Activated naive CD8-positive, alpha-beta T cell treated with anti-CD3 and anti-CD28 coated beads for 36 hours (primary cell): Measurements from ENCODE around the gene HOXB6. TPM values are rescaled to one million over a fixed set of nuclear protein-coding genes. Genes with fewer than 3 reads are reported as not detected.

Source experiments
- DNase-seq: peaks from one replicate; pipeline ENCODE4 v3.0.0; 2021
- H3K27ac Mint-ChIP-seq: one replicate; pipeline ENCODE4 v1.8.0; 2022; ENCODE audit warnings: mild to moderate bottlenecking, moderate library complexity, mixed read lengths
- H3K27me3 Mint-ChIP-seq: one replicate; pipeline ENCODE4 v1.8.0; 2022; ENCODE audit warnings: mild to moderate bottlenecking, mixed read lengths
- H3K36me3 Mint-ChIP-seq: one replicate; pipeline ENCODE4 v1.8.0; 2021; ENCODE audit warnings: mild to moderate bottlenecking, mixed read lengths
- H3K4me1 Mint-ChIP-seq: one replicate; pipeline ENCODE4 v1.8.0; 2021; ENCODE audit warnings: mixed read lengths
- H3K4me3 Mint-ChIP-seq: one replicate; pipeline ENCODE4 v1.8.0; 2022; ENCODE audit warnings: mild to moderate bottlenecking, moderate library complexity, mixed read lengths
- H3K9me3 Mint-ChIP-seq: one replicate; pipeline ENCODE4 v1.8.0; 2022; ENCODE audit warnings: mixed read lengths
- total RNA-seq, 2 experiments: library from RNA; stranded (reverse); gene quantifications; one replicate each; pipeline ENCODE4 v1.2.3, GENCODE V29; 2021

HOXB6 gene
- total RNA-seq, 2 experiments from 2014 or later, result not detected

- H3K4me1 Mint-ChIP-seq, result peaks cover 24% of the 10 kb centered on the region
- no peak for DNase-seq
- H3K27ac Mint-ChIP-seq, result no peak overlapping the region
- H3K27me3 Mint-ChIP-seq, result peaks cover 97% of the 10 kb centered on the region
- no peaks in the 10 kb centered on the region for H3K9me3 Mint-ChIP-seq
- H3K36me3 Mint-ChIP-seq, result no peaks in the 10 kb centered on the region
- H3K4me3 Mint-ChIP-seq, result peak overlapping the region; percentile 4
These were observed 15.2 kb upstream of the HOXB6 start for GRCh38 chr17:48619826-48620449.

GRCh38 chr17:48618256-48618896 lies 13.6 kb upstream of the HOXB6 start:
- Mint-ChIP-seq H3K9me3 (no peaks in the 10 kb centered on the region), H3K4me1 (peaks cover 35% of the 10 kb centered on the region), H3K27ac (no peak overlapping the region), H3K4me3 (peak overlapping the region; percentile 41), H3K27me3 (peaks cover 99% of the 10 kb centered on the region), H3K36me3 (no peaks in the 10 kb centered on the region)
- DNase-seq, result peak; percentile 80

GRCh38 chr17:48617471-48618255 lies 12.9 kb upstream of the HOXB6 start:
- H3K27ac Mint-ChIP-seq, result no peak overlapping the region

GRCh38 chr17:48616717-48617470 lies 12.1 kb upstream of the HOXB6 start:
- DNase-seq, result no peak
- Mint-ChIP-seq H3K4me1 (peaks cover 44% of the 10 kb centered on the region), H3K9me3 (no peaks in the 10 kb centered on the region), H3K27ac (no peak overlapping the region), H3K36me3 (no peaks in the 10 kb centered on the region), H3K4me3 (no peak overlapping the region), H3K27me3 (peaks cover 98% of the 10 kb centered on the region)

More at GRCh38 chr17:48617471-48618255, 12.9 kb upstream of the HOXB6 start:
- Mint-ChIP-seq H3K27me3 (peaks cover 97% of the 10 kb centered on the region), H3K36me3 (no peaks in the 10 kb centered on the region), H3K4me3 (no peak overlapping the region), H3K9me3 (no peaks in the 10 kb centered on the region), H3K4me1 (peaks cover 39% of the 10 kb centered on the region)
- no peak for DNase-seq

GRCh38 chr17:48615963-48616716 lies 11.4 kb upstream of the HOXB6 start:
- no peak overlapping the region for H3K27ac Mint-ChIP-seq
- DNase-seq, result no peak
- peaks cover 51% of the 10 kb centered on the region for H3K4me1 Mint-ChIP-seq
- no peaks in the 10 kb centered on the region for H3K36me3 Mint-ChIP-seq
- H3K4me3 Mint-ChIP-seq, result no peak overlapping the region
- peaks cover 98% of the 10 kb centered on the region for H3K27me3 Mint-ChIP-seq
- no peaks in the 10 kb centered on the region for H3K9me3 Mint-ChIP-seq

GRCh38 chr17:48615047-48615962 lies 10.5 kb upstream of the HOXB6 start, which contains the start of gene HOXB8:
Gene HOXB8 (minus strand): TSS chr17:48615292. CDS start chr17:48614704, 588 bp downstream.
- H3K36me3 Mint-ChIP-seq, result no peaks in the 10 kb centered on the region
- peaks cover 55% of the 10 kb centered on the region for H3K4me1 Mint-ChIP-seq
- no peak within 1 kb of the TSS for H3K27ac Mint-ChIP-seq
- H3K9me3 Mint-ChIP-seq, result no peaks in the 10 kb centered on the region
- DNase-seq, result no peak
- H3K27me3 Mint-ChIP-seq, result peaks cover 95% of the 10 kb centered on the region
- H3K4me3 Mint-ChIP-seq, result peak within 1 kb of the TSS; percentile 40

- H3K9me3 Mint-ChIP-seq, result no peaks in the 10 kb centered on the region
- peaks cover 92% of the 10 kb centered on the region for H3K27me3 Mint-ChIP-seq
- H3K27ac Mint-ChIP-seq, result no peak overlapping the region
- peaks cover 51% of the 10 kb centered on the region for H3K4me1 Mint-ChIP-seq
- no peak for DNase-seq
- H3K36me3 Mint-ChIP-seq, result no peaks in the 10 kb centered on the region
- peak overlapping the region; percentile 40 for H3K4me3 Mint-ChIP-seq
These were observed 9.3 kb upstream of the HOXB6 start for GRCh38 chr17:48613862-48614694.

- H3K27ac Mint-ChIP-seq, result no peak overlapping the region
- DNase-seq, result peak; percentile 55
- H3K36me3 Mint-ChIP-seq, result no peaks in the 10 kb centered on the region
- H3K9me3 Mint-ChIP-seq, result no peaks in the 10 kb centered on the region
- H3K4me3 Mint-ChIP-seq, result peak overlapping the region; percentile 73
- H3K4me1 Mint-ChIP-seq, result peaks cover 43% of the 10 kb centered on the region
- peaks cover 92% of the 10 kb centered on the region for H3K27me3 Mint-ChIP-seq
These were observed 8.3 kb upstream of the HOXB6 start for GRCh38 chr17:48612854-48613691.

GRCh38 chr17:48612456-48612853 lies 7.7 kb upstream of the HOXB6 start:
- Mint-ChIP-seq H3K9me3 (no peaks in the 10 kb centered on the region), H3K4me1 (peaks cover 43% of the 10 kb centered on the region), H3K27ac (no peak overlapping the region), H3K27me3 (peaks cover 92% of the 10 kb centered on the region), H3K4me3 (peak overlapping the region; percentile 71), H3K36me3 (no peaks in the 10 kb centered on the region)
- DNase-seq, result no peak

GRCh38 chr17:48611681-48612455 lies 7.1 kb upstream of the HOXB6 start:
- H3K4me1 Mint-ChIP-seq, result peaks cover 40% of the 10 kb centered on the region
- peak overlapping the region; percentile 89 for H3K4me3 Mint-ChIP-seq
- H3K27me3 Mint-ChIP-seq, result peaks cover 92% of the 10 kb centered on the region
- DNase-seq, result no peak
- no peaks in the 10 kb centered on the region for H3K36me3 Mint-ChIP-seq
- no peak overlapping the region for H3K27ac Mint-ChIP-seq
- H3K9me3 Mint-ChIP-seq, result no peaks in the 10 kb centered on the region

- no peaks in the 10 kb centered on the region for H3K36me3 Mint-ChIP-seq
- peak overlapping the region; percentile 89 for H3K4me3 Mint-ChIP-seq
- peaks cover 92% of the 10 kb centered on the region for H3K27me3 Mint-ChIP-seq
- peak overlapping the region; percentile 38 for H3K27ac Mint-ChIP-seq
- no peaks in the 10 kb centered on the region for H3K9me3 Mint-ChIP-seq
- peaks cover 40% of the 10 kb centered on the region for H3K4me1 Mint-ChIP-seq
- DNase-seq, result no peak
These were observed 6.4 kb upstream of the HOXB6 start for GRCh38 chr17:48611213-48611612.
